Neural cell (in vitro differentiated cells): ENCODE measurements around the gene NFASC.

Experiments used
- CTCF ChIP-seq: fragments of 450-650 bp; IDR thresholded peaks from 2 replicates; pipeline ENCODE4 v1.5.1; 2014; ENCODE audit warnings: antibody characterized with exemption, mild to moderate bottlenecking, moderate library complexity; ENCODE audit not compliant: poor library complexity, severe bottlenecking
- EP300 ChIP-seq: fragments of 450-650 bp; conservative IDR thresholded peaks from 2 replicates; pipeline ENCODE4 v1.6.1; 2014; ENCODE audit warnings: antibody characterized with exemption, mild to moderate bottlenecking, moderate library complexity; ENCODE audit not compliant: poor library complexity, severe bottlenecking
- EZH2 ChIP-seq: fragments of 200-600, 300-800 bp; shearing (Covaris generic), sonication (generic); IDR thresholded peaks from 2 replicates; pipeline ENCODE4 v1.6.1; 2014; ENCODE audit warnings: antibody characterized with exemption, low read length, borderline replicate concordance, mild to moderate bottlenecking; ENCODE audit not compliant: insufficient read depth, poor library complexity, severe bottlenecking
- MXI1 ChIP-seq: fragments of 450-650 bp; conservative IDR thresholded peaks from 2 replicates; pipeline ENCODE4 v1.6.1; 2014; ENCODE audit warnings: antibody characterized with exemption, mild to moderate bottlenecking; ENCODE audit not compliant: poor library complexity, severe bottlenecking
- POLR2AphosphoS5 ChIP-seq: IDR thresholded peaks from 2 replicates; pipeline ENCODE4 v1.6.1; 2012
- RAD21 ChIP-seq: fragments of 450-650 bp; conservative IDR thresholded peaks from 2 replicates; pipeline ENCODE4 v1.6.1; 2014; ENCODE audit warnings: antibody characterized with exemption, mild to moderate bottlenecking, moderate library complexity
- SMC3 ChIP-seq: fragments of 450-650 bp; conservative IDR thresholded peaks from 2 replicates; pipeline ENCODE4 v1.6.1; 2014; ENCODE audit warnings: antibody characterized with exemption, mild to moderate bottlenecking, moderate library complexity; ENCODE audit not compliant: poor library complexity
- TAF1 ChIP-seq: IDR thresholded peaks from 2 replicates; pipeline ENCODE4 v1.6.1; 2012; ENCODE audit warnings: low read depth
- TF ChIP-seq, protein P1 (sequence below): IDR thresholded peaks from 2 replicates; pipeline ENCODE4 v1.6.1; 2012; ENCODE audit warnings: borderline replicate concordance

GRCh38 chr1:204984499-204984898 is 113.8 kb downstream of the NFASC start:
- no peak for TF ChIP-seq CTCF
- TF ChIP-seq MXI1, result no peak
- TF ChIP-seq POLR2AphosphoS5, result no peak
- TF ChIP-seq, protein P1, sequence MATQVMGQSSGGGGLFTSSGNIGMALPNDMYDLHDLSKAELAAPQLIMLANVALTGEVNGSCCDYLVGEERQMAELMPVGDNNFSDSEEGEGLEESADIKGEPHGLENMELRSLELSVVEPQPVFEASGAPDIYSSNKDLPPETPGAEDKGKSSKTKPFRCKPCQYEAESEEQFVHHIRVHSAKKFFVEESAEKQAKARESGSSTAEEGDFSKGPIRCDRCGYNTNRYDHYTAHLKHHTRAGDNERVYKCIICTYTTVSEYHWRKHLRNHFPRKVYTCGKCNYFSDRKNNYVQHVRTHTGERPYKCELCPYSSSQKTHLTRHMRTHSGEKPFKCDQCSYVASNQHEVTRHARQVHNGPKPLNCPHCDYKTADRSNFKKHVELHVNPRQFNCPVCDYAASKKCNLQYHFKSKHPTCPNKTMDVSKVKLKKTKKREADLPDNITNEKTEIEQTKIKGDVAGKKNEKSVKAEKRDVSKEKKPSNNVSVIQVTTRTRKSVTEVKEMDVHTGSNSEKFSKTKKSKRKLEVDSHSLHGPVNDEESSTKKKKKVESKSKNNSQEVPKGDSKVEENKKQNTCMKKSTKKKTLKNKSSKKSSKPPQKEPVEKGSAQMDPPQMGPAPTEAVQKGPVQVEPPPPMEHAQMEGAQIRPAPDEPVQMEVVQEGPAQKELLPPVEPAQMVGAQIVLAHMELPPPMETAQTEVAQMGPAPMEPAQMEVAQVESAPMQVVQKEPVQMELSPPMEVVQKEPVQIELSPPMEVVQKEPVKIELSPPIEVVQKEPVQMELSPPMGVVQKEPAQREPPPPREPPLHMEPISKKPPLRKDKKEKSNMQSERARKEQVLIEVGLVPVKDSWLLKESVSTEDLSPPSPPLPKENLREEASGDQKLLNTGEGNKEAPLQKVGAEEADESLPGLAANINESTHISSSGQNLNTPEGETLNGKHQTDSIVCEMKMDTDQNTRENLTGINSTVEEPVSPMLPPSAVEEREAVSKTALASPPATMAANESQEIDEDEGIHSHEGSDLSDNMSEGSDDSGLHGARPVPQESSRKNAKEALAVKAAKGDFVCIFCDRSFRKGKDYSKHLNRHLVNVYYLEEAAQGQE, result no peak
- TF ChIP-seq EZH2, result no peak
- TF ChIP-seq SMC3, result no peak
- no peak for TF ChIP-seq EP300
- no peak for TF ChIP-seq RAD21
- TF ChIP-seq TAF1, result no peak
